ENCODE measurements around the gene MAGEF1. TPM values are rescaled to one million over a fixed set of nuclear protein-coding genes. Genes with fewer than 3 reads are reported as not detected.

MAGEF1 gene
- total and polyA plus RNA-seq, 2 donors (not counting 1 experiment from before 2014, with no cell fraction given) = 9.5 to 26.2 TPM

- H3K27ac ChIP-seq (ENCODE audit: low read length in 2 of 2) = no peak overlapping the region
- no peaks in the 10 kb centered on the region for H3K36me3 ChIP-seq (replicated peaks in 1 of 2; ENCODE audit: control extremely low read depth in 1 of 2, control insufficient read depth in 1 of 2, extremely low read depth in 1 of 2, insufficient read depth in 2 of 2, low read length in 1 of 2)
- Mint-ChIP-seq H3K27ac (no peak overlapping the region), H3K4me1 (no peaks in the 10 kb centered on the region), H3K9me3 (ENCODE audit: insufficient read depth) (no peaks in the 10 kb centered on the region), H3K4me3 (no peak overlapping the region), H3K27me3 (no peaks in the 10 kb centered on the region)
- no peak overlapping the region for H2AFZ ChIP-seq (ENCODE audit: insufficient read depth, low read depth, low read length, poor library complexity, severe bottlenecking)
- no peaks in the 10 kb centered on the region for H3K27me3 ChIP-seq (replicated peaks in 1 of 4; ENCODE audit: control extremely low read depth in 1 of 4, control insufficient read depth in 3 of 4, insufficient read depth in 4 of 4, low read length in 3 of 4)
- intact Hi-C loops (cut with micrococcal nuclease) = no loop called here
- no peaks in the 10 kb centered on the region for H4K20me1 ChIP-seq (ENCODE audit: control insufficient read depth, insufficient read depth, low read length, poor library complexity, severe bottlenecking)
- no peak overlapping the region for H3K9ac ChIP-seq (ENCODE audit: low read length)
- H3K9me3 ChIP-seq (ENCODE audit: control extremely low read depth in 1 of 3, control insufficient read depth in 2 of 3, insufficient read depth in 1 of 3, low read length in 2 of 3) = no peaks in the 10 kb centered on the region
- H3K4me2 ChIP-seq (replicated peaks; ENCODE audit: low read depth, low read length, poor library complexity, severe bottlenecking) = no peak overlapping the region
- no peaks in the 10 kb centered on the region for H3K4me1 ChIP-seq (ENCODE audit: control insufficient read depth in 2 of 2, insufficient read depth in 2 of 2, low read length in 2 of 2)
- no peak overlapping the region for H3K4me3 ChIP-seq (ENCODE audit: control extremely low read depth in 1 of 5, extremely low read depth in 1 of 5, insufficient read depth in 1 of 5, low read depth in 2 of 5, low read length in 4 of 5)
- no peak for ATAC-seq (ENCODE audit: low read depth)
- TF ChIP-seq CTCF (IDR thresholded peaks at IDR 0.05) = no peak
- no peak for TF ChIP-seq EZH2 (IDR thresholded peaks at IDR 0.05; ENCODE audit: borderline replicate concordance, insufficient read depth, low read depth, low read length, poor library complexity, severe bottlenecking)
- ChIA-PET POLR2A (no interaction called here), CTCF (no interaction called here)
- no peak for DNase-seq
- WGBS (ENCODE audit: insufficient coverage) = no CpG with 5 or more reads among the region's 2 CpGs
- H3K79me2 ChIP-seq (ENCODE audit: control insufficient read depth, insufficient read depth, low read length) = peaks cover 6% of the 10 kb centered on the region
These were observed 11.1 kb downstream of the MAGEF1 start for GRCh38 chr3:184700759-184701158.

GRCh38 chr3:184697845-184698244 is 14.0 kb downstream of the MAGEF1 start:
- Histone ChIP-seq H3K4me2 (replicated peaks; ENCODE audit: low read depth, low read length, poor library complexity, severe bottlenecking) (no peak overlapping the region), H2AFZ (ENCODE audit: insufficient read depth, low read depth, low read length, poor library complexity, severe bottlenecking) (no peak overlapping the region), H4K20me1 (ENCODE audit: control insufficient read depth, insufficient read depth, low read length, poor library complexity, severe bottlenecking) (no peaks in the 10 kb centered on the region), H3K4me3 (ENCODE audit: control extremely low read depth in 1 of 5, extremely low read depth in 1 of 5, insufficient read depth in 1 of 5, low read depth in 2 of 5, low read length in 4 of 5) (no peak overlapping the region), H3K27me3 (replicated peaks in 1 of 4; ENCODE audit: control extremely low read depth in 1 of 4, control insufficient read depth in 3 of 4, insufficient read depth in 4 of 4, low read length in 3 of 4) (no peaks in the 10 kb centered on the region), H3K79me2 (ENCODE audit: control insufficient read depth, insufficient read depth, low read length) (no peaks in the 10 kb centered on the region), H3K27ac (ENCODE audit: low read length in 2 of 2) (no peak overlapping the region), H3K9me3 (ENCODE audit: control extremely low read depth in 1 of 3, control insufficient read depth in 2 of 3, insufficient read depth in 1 of 3, low read length in 2 of 3) (no peaks in the 10 kb centered on the region), H3K36me3 (replicated peaks in 1 of 2; ENCODE audit: control extremely low read depth in 1 of 2, control insufficient read depth in 1 of 2, extremely low read depth in 1 of 2, insufficient read depth in 2 of 2, low read length in 1 of 2) (no peaks in the 10 kb centered on the region), H3K9ac (ENCODE audit: low read length) (no peak overlapping the region), H3K4me1 (ENCODE audit: control insufficient read depth in 2 of 2, insufficient read depth in 2 of 2, low read length in 2 of 2) (peaks cover under 1 to 9% of the 10 kb centered on the region in 2 donors)
- DNase-seq (no peak), ATAC-seq (ENCODE audit: low read depth) (no peak)
- Mint-ChIP-seq H3K27me3 (no peaks in the 10 kb centered on the region), H3K27ac (no peak overlapping the region), H3K9me3 (ENCODE audit: insufficient read depth) (no peaks in the 10 kb centered on the region), H3K4me3 (no peak overlapping the region), H3K4me1 (no peaks in the 10 kb centered on the region)
- TF ChIP-seq EZH2 (IDR thresholded peaks at IDR 0.05; ENCODE audit: borderline replicate concordance, insufficient read depth, low read depth, low read length, poor library complexity, severe bottlenecking) (no peak), CTCF (IDR thresholded peaks at IDR 0.05) (no peak)
- WGBS (ENCODE audit: insufficient coverage) = 95% methylated on average over 7 of the region's 8 CpGs
- POLR2A ChIA-PET = no interaction called here
- intact Hi-C loops (cut with micrococcal nuclease) = no loop called here
- CTCF ChIA-PET = no interaction called here
